ENCODE measurements around the gene OAS3. TPM values are rescaled to one million over a fixed set of nuclear protein-coding genes. Genes with fewer than 3 reads are reported as not detected.

Gene OAS3, protein sequence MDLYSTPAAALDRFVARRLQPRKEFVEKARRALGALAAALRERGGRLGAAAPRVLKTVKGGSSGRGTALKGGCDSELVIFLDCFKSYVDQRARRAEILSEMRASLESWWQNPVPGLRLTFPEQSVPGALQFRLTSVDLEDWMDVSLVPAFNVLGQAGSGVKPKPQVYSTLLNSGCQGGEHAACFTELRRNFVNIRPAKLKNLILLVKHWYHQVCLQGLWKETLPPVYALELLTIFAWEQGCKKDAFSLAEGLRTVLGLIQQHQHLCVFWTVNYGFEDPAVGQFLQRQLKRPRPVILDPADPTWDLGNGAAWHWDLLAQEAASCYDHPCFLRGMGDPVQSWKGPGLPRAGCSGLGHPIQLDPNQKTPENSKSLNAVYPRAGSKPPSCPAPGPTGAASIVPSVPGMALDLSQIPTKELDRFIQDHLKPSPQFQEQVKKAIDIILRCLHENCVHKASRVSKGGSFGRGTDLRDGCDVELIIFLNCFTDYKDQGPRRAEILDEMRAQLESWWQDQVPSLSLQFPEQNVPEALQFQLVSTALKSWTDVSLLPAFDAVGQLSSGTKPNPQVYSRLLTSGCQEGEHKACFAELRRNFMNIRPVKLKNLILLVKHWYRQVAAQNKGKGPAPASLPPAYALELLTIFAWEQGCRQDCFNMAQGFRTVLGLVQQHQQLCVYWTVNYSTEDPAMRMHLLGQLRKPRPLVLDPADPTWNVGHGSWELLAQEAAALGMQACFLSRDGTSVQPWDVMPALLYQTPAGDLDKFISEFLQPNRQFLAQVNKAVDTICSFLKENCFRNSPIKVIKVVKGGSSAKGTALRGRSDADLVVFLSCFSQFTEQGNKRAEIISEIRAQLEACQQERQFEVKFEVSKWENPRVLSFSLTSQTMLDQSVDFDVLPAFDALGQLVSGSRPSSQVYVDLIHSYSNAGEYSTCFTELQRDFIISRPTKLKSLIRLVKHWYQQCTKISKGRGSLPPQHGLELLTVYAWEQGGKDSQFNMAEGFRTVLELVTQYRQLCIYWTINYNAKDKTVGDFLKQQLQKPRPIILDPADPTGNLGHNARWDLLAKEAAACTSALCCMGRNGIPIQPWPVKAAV
- total RNA-seq (2022; extraction: Qiagen RNA extraction) = 19.8 to 23.5 TPM (median 22.8 TPM) in 5 replicates

DNA sequence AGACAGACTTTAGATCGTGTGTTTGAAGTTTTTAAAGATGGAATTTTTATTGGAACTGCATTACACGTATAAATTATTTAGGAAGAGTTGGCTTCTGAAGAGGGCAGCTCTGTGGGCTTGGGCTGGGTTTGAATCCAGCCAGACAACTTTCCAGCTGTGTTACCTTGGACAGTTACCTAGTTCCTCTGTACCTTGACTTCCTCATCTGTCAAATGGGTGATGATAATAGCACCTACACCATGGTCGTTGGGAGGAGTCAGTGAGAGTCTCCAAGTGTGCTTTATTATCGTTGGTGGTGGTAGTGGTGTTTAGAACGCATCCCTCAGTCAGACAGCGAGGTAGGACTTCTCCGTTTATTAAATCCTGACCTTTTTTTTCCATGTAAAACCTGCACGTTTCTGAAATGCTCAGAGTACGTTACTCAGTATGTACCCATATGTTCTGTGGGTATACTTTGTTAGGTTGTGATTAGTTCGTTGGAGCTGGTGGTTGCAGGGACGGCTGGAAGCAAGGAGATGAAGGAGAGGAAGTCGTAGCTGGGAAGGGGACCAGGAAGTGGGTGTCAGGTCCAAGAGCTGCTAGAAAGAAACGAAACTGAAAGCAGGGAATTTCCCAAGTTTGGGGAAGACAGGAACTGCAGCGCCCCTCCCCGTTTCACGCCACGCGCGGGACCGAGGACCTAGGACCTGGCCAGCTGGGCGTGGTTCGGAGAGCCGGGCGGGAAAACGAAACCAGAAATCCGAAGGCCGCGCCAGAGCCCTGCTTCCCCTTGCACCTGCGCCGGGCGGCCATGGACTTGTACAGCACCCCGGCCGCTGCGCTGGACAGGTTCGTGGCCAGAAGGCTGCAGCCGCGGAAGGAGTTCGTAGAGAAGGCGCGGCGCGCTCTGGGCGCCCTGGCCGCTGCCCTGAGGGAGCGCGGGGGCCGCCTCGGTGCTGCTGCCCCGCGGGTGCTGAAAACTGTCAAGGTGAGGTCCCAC, at the start of gene OAS3:
OAS3 (plus strand) TSS at position 734 of the 979 bp plus-strand sequence; CDS start at position 791, 57 bp downstream.

DNA sequence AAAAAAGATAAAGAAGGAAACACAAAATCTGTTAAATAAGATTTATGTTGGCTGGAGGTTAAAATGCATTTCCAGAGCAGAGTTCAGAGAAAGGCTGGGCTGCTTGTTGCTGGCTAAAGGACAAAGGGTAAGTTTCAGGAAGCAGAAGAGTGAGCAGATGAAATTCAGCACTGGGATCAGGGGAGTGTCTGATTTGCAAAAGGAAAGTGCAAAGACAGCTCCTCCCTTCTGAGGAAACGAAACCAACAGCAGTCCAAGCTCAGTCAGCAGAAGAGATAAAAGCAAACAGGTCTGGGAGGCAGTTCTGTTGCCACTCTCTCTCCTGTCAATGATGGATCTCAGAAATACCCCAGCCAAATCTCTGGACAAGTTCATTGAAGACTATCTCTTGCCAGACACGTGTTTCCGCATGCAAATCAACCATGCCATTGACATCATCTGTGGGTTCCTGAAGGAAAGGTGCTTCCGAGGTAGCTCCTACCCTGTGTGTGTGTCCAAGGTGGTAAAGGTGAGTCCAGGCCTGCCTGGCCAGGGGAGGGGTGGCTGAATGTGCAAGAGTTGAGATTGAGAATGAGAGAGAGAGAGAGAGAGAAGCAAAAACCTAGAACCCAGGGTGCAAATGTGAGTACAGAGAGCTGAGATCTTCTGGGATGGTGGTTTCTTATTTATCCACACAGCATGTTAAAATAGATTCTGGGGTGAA, 31.4 kb upstream of the OAS3 start, which contains the start of gene OAS1:
OAS1 (plus strand) TSS at position 251 of the 703 bp plus-strand sequence; CDS start at position 329, 78 bp downstream.

DNA sequence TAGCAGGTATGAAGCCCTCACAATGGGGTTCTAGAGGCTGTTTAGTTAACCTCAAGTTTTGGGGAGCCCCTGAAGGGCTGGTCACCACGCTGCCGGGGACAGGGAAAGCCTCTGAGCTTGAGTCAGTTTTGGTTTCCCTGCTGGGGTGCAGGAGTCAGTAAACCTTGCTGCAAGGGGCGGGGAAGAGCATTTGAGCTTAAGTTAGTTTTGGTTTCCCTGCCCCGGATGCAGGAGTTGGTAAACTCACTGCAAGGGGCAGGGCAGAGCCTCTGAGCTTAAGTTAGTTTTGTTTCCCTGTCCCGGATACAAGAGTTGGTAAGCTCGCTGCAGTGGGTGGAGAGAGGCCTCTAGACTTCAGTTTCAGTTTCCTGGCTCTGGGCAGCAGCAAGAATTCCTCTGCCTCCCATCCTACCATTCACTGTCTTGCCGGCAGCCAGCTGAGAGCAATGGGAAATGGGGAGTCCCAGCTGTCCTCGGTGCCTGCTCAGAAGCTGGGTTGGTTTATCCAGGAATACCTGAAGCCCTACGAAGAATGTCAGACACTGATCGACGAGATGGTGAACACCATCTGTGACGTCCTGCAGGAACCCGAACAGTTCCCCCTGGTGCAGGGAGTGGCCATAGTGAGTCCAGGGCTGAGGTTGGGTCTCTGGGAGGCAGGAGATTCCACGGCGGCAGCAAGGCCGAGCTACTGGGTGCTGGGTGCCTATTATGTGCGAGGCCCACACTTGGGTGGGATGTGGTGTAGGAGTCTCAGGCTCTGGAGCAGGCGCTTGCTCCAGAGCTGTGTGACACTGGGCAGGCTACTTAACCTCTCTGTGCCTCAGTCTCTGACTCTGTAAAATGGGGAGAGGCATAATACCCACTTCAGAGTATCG, 40.1 kb downstream of the OAS3 start, which contains the start of gene OAS2:
OAS2 (plus strand) TSS at position 357 of the 878 bp plus-strand sequence; CDS start at position 447, 90 bp downstream.

Other genes with a start within 250 kb of the OAS3 start
- 0.11 to 0.26 TPM (median 0.14 TPM) in 5 replicates for gene RPH3A, start 146.7 kb upstream of the OAS3 start, total RNA-seq (2022; extraction: Qiagen RNA extraction)
- gene OAS1, start 31.5 kb upstream of the OAS3 start, total RNA-seq (2022; extraction: Qiagen RNA extraction) = 24.2 to 37.5 TPM (median 34.1 TPM) in 5 replicates
- 0.10 to 0.39 TPM (median 0.15 TPM) in 5 replicates for gene OAS2, start 40.0 kb downstream of the OAS3 start, total RNA-seq (2022; extraction: Qiagen RNA extraction)
- 0.26 to 0.45 TPM (median 0.36 TPM) in 5 replicates for gene DTX1, start 118.3 kb downstream of the OAS3 start, total RNA-seq (2022; extraction: Qiagen RNA extraction)
- 0.28 to 0.44 TPM (median 0.32 TPM) in 5 replicates for gene RASAL1, start 197.3 kb downstream of the OAS3 start, total RNA-seq (2022; extraction: Qiagen RNA extraction)
- gene CFAP73, start 211.2 kb downstream of the OAS3 start, total RNA-seq (2022; extraction: Qiagen RNA extraction) = 0.06 to 0.23 TPM (median 0.12 TPM) in 4 of 5 replicates, not detected in the other
- 45.3 to 80.4 TPM (median 72.1 TPM) in 5 replicates for gene DDX54, start 247.0 kb downstream of the OAS3 start, total RNA-seq (2022; extraction: Qiagen RNA extraction)
- 23.1 to 32.2 TPM (median 31.5 TPM) in 5 replicates for gene RITA1, start 247.2 kb downstream of the OAS3 start, total RNA-seq (2022; extraction: Qiagen RNA extraction)

Measured in A549 treated with AZD2906 at 1 μM for 4 hours (cell line).